Stimulated activated CD8-positive, alpha-beta memory T cell treated with anti-CD3 and anti-CD28 coated beads, Interleukin-15, amount 100 ng/mL, for 4 hours (primary cell): ENCODE measurements around the gene FYN.
"Not testable (repeated sequence)": the region's sequence is repeated elsewhere in the genome, so short reads cannot be mapped to it uniquely, and the experiment has no call there.

Source experiments
- DNase-seq, 2 donors: peaks; one replicate each; pipeline ENCODE4 v3.0.0-alpha.2; 2020; ENCODE audit warnings: low read depth in 2 of 2

FYN gene

GRCh38 chr6:111873178-111874024, at the start of gene FYN:
Gene FYN (minus strand): TSS chr6:111873452. CDS start chr6:111720051, 153,401 bp downstream.
- DNase-seq = peak; percentile 98 to 99

DNA sequence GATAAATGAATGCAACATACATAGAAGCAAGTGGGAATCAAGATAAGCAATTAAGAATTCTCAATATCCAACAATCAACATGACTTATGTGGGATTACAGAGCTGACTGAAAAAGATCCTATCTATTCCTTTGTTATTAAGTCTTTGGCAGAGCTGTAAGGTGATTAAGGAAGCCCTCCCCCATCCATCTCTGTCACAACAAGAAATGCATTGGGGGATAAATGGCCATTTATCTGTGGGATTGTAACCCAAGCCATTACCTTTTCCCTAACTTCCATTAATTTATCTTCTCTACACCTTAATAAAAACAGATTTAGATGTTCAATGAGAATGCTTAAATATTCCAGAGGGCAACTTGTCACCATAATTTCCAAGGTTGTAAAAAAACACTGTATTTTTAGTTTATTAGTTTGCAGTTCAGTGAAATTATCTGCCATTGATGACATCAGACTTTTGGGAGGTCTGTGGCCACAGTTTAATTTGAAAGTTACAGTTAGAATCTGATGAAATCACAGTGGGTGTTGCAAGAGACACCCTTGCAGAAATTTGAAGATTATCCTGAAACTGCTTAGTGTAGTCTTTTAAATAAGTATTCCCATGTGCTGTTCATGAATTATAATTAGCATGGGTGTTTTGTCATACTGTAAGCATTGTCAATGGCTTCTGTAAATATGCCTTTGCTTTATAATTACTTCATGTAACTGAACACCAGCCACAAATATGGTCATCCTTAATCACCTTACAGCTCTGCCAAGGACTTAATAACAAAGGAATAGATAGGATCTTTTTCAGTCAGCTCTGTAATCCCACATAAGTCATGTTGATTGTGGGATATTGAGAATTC, 49.4 kb upstream of the FYN start:
- no peak for DNase-seq

GRCh38 chr6:111921103-111921502, 47.9 kb upstream of the FYN start:
- DNase-seq = no peak

DNA sequence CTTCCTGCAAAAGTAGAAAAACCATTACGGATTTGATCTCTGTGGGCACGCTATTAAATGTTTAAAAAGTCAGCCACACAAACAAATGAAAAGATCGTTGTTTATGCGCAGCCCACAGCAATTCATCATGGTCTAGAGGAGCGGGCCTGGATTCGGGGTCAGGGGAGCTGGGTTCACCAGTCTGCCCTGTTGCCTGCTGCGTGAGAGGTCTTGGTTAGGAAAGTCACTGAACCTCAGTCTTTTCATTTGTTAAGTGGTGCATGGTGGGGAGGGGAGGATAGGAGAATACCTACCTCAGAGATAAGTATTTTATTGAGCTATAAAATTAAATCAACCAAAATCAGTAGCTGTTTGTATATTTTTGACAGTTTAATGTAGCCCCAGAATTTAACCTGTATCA, 47.3 kb upstream of the FYN start:
- DNase-seq = no peak

GRCh38 chr6:111918825-111919224, 45.6 kb upstream of the FYN start:
- DNase-seq = no peak

DNA sequence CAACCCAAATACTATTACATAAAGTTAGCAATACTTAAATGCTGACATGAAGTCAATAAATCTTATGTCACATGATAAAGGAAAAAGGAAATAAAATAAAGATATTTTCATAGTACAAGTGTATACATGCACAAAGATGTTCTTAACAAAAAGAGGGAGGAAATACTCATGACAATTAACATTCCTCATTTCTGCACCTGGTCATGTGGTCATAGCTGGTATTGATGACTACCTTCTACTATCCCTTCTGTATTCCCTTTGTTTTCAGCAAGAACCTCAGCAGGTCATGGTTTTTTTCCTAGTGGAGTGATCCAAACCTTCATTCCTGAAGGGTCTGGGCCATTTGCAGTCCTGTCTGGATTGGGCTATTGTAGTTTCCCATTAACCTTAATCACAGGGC, 43.5 kb upstream of the FYN start:
- no peak for DNase-seq

- DNase-seq = no peak
These were observed 41.4 kb upstream of the FYN start for GRCh38 chr6:111914617-111915016.

DNA sequence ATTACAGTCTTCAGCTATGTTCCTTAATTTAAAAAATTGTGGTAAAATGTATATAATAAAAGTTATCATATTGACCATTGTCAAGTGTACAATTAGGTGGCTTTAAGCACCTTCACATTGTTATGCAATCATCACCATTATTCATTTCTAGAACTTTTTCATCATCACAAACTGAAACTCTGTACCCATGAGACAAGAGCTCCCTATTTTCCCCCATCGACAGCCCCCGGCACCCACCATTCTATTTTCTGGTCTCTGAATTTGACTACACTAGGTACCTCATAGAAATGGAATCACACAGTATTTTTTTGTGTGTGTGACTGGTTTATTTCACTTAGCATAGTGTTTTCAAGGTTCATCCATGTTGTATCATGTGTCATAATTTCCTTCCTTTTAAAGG, 39.7 kb upstream of the FYN start:
- DNase-seq = no peak

GRCh38 chr6:111911428-111911827, 38.2 kb upstream of the FYN start:
- no peak for DNase-seq

- DNase-seq = no peak
These were observed 36.0 kb upstream of the FYN start for GRCh38 chr6:111909238-111909637.

- not testable (repeated sequence) for DNase-seq
These were observed 35.1 kb upstream of the FYN start for GRCh38 chr6:111908365-111908764.

DNA sequence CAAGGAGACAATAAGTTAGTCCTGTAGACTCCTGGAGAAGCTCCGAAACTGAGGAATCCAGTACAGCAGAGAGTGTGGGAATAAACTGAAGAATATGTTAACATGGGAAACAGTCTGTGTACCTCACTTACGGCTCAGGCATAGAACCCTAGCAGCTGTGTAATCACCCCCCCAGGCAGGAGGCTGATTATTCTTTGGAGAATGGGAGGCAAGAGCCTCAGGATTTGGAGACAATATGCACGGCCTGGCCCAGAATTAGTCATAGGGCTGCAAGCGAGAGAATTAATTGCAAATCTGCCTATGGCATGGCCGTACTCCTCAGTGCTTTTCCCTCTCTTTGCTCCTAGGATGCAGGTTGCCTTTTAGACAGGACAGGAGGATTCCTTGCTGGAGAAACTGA, 27.5 kb upstream of the FYN start:
- no peak for DNase-seq

DNA sequence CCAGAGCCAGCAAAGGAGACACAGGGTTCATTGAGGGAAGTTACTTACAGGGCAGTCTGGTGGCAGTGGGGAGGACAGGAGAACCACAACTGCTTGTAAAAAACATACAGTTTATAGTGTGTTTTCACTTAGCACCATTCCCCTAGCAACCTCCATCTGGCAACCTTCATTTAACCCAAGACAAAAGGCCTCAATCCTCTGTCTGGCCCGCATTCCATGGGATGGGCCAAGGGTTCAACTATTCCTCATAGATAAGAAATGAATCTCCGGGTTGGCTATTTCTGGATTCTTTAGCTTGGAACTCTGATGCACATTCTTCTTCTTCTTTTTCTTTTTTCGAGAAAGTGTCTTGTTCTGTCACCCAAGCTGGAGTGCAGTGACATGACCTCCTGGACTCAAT, 26.3 kb upstream of the FYN start:
- no peak for DNase-seq

- no peak for DNase-seq
These were observed 25.2 kb upstream of the FYN start for GRCh38 chr6:111898452-111898851.

DNA sequence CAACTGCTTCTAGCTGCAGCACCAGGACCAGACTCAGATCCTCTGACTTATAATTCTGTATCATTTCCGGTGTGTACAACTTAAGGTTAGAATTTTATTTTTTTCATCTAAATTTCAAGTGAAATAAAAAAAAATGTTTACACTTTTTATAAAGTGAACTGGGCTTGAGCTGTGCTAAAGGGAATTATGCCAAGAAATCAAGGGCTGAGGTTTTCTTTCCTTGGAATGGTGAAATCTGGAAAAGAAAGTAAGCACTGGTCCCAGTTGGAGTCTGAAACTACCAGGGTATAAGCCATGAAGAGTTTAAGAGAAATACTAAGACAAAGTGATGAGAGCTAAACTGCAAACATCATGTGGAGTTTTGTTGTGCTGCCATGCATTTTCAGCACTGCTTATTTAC, 21.7 kb upstream of the FYN start:
- DNase-seq = no peak

GRCh38 chr6:111894272-111894671, 21.0 kb upstream of the FYN start:
- no peak for DNase-seq

GRCh38 chr6:111892431-111892830, 19.2 kb upstream of the FYN start:
- no peak for DNase-seq

DNA sequence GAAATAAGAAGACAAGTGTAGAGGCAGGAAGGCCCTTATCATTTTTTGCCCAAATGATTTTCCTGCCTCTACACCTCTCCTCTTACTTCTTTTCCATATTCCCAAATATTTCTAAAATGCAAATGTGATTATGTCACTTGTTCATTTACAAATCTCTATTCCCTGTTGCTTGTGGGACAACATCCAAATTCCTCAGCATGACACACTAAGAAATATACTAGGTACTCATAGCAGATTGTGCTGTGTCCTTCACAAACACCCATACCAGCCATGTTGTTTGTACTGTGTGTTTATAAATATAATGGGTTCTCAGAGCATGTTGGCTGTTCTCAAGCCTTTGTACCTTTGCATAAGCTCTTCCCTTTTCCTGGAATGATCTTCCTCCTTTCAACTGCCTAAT, 17.7 kb upstream of the FYN start:
- DNase-seq = no peak

DNA sequence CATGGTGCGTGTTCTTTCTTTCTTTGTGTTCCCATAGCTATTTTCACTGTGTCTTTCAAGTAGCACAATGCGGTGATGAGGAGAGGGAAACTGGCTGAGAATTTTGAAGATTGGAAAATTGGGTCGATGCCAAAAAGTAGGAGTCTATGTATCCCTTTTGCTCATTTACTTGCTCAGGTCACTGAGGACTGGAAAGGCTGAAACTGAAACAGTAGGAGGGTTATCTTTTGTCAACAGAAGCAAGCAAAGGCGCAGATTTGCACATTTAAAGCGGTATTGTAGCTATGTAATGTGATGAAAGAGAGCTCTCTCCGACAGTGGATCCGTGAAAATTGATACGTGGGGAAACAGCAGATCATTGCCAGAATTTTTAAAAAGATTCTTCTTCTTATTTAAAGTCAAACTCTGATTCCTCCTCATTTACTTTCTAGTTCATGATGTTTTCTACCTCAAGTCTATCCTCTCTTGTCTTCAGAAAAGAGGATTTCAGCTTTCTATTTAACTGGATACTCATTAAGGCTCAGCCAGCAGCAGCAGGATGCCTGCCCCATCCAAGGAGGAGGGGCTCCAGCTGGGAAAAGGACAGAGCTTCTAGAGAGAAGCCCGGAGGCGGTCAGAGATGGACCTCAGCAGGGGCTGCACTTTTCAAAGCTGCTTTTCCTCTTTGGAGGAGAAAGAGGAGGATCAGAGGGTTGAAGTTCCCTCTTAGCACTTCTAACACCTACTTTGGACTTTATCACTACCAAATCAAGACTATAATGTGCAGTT, 15.9 kb upstream of the FYN start:
- no peak for DNase-seq

DNA sequence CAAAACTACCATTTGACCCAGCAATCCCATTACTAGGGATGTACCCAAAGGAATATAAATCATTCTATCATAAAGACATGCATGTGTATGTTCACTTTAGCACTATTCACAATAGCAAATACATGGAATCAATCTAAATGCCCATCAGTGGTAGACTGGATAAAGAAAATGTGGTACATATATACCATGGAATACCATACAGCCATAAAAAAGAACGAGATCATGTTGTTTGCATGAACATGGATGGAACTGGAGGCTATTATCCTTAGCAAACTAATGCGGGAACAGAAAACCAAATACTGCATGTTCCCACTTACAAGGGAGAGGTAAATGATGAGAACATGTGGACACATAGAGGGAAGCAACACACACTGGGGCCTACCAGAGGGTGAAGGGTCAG, 13.5 kb upstream of the FYN start:
- not testable (repeated sequence) for DNase-seq

- DNase-seq = no peak
These were observed 12.2 kb upstream of the FYN start for GRCh38 chr6:111885373-111886027.

- no peak for DNase-seq
These were observed 10.8 kb upstream of the FYN start for GRCh38 chr6:111884068-111884467.
